IMR-90 (cell line): ENCODE data around the gene GGNBP2. TPM values are rescaled to one million over a fixed set of nuclear protein-coding genes. Genes with fewer than 3 reads are reported as not detected.

Experiments
- ATAC-seq: fragments of 200-7000 bp; cut with Tn5 transposase; 2 replicates; pipeline ENCODE4 v1.9.1; 2020; ENCODE audit warnings: low read depth, mild to moderate bottlenecking, moderate library complexity
- BruUV-seq: library from RNA; stranded (reverse); fragments of 400-500 nt; replicated peaks from 2 replicates; lab custom pipeline; 2021; lab: Mats Ljungman, UMichigan
- CTCF ChIA-PET: fragments of 300-600 bp; formaldehyde crosslinking; extraction: SDS; loops from one replicate; lab custom pipeline; 2021; ENCODE audit warnings: antibody characterized with exemption; lab: Yijun Ruan, JAX
- POLR2A ChIA-PET: fragments of 300-600 bp; sonication (Branson Sonifier 250); formaldehyde crosslinking; loops from one replicate; lab custom pipeline; 2022; ENCODE audit warnings: antibody characterized with exemption; ENCODE audit not compliant: unreplicated experiment; lab: Charles Lee
- DNase-seq: peaks from one replicate; pipeline ENCODE4 v3.0.0; 2013
- H2AFZ ChIP-seq: replicated peaks from 2 replicates; pipeline ENCODE3; 2013; ENCODE audit warnings: low read length, mild to moderate bottlenecking; ENCODE audit not compliant: poor library complexity
- H2AK5ac ChIP-seq: 2 replicates; pipeline ENCODE4 v1.6.1; 2013; ENCODE audit warnings: low read depth, low read length, inconsistent platforms
- H2AK9ac ChIP-seq: replicated peaks from 2 replicates; pipeline ENCODE3; 2013; ENCODE audit warnings: mild to moderate bottlenecking, low read depth, low read length, moderate library complexity; ENCODE audit not compliant: poor library complexity
- H2BK120ac ChIP-seq: 2 replicates; pipeline ENCODE4 v1.6.1; 2013; ENCODE audit warnings: low read depth, low read length, inconsistent platforms
- H2BK15ac ChIP-seq: 3 replicates; pipeline ENCODE4 v1.6.1; 2013; ENCODE audit warnings: low read depth, low read length, inconsistent platforms
- H2BK20ac ChIP-seq: 2 replicates; pipeline ENCODE4 v1.6.1; 2013; ENCODE audit warnings: low read depth, mild to moderate bottlenecking, inconsistent platforms, low read length, moderate library complexity
- H2BK5ac ChIP-seq: 2 replicates; pipeline ENCODE4 v1.6.1; 2013; ENCODE audit warnings: mild to moderate bottlenecking, low read depth, low read length, inconsistent platforms; ENCODE audit not compliant: poor library complexity, severe bottlenecking
- H3K14ac ChIP-seq: replicated peaks from 2 replicates; pipeline ENCODE4 v1.6.1; 2013; ENCODE audit warnings: low read depth, low read length, inconsistent platforms
- H3K18ac ChIP-seq: 2 replicates; pipeline ENCODE4 v1.6.1; 2013; ENCODE audit warnings: low read depth, low read length, control low read depth
- H3K23ac ChIP-seq: 2 replicates; pipeline ENCODE4 v1.6.1; 2013; ENCODE audit warnings: low read depth, low read length, inconsistent platforms
- H3K27ac ChIP-seq: 2 replicates; pipeline ENCODE4 v1.5.1; 2013; ENCODE audit warnings: mild to moderate bottlenecking, control low read depth, low read length; ENCODE audit not compliant: insufficient read depth
- H3K27me3 ChIP-seq: 2 replicates; pipeline ENCODE4 v1.6.1; 2013; ENCODE audit warnings: low read length; ENCODE audit not compliant: control insufficient read depth, insufficient read depth
- H3K36me3 ChIP-seq: 2 replicates; pipeline ENCODE4 v1.6.1; 2013; ENCODE audit warnings: low read length, mixed read lengths; ENCODE audit not compliant: control insufficient read depth, insufficient read depth
- H3K4ac ChIP-seq: 2 replicates; pipeline ENCODE4 v1.6.1; 2013; ENCODE audit warnings: low read depth, low read length, inconsistent platforms
- H3K4me1 ChIP-seq: 2 replicates; pipeline ENCODE4 v1.6.1; 2013; ENCODE audit warnings: low read length, mixed read lengths; ENCODE audit not compliant: control insufficient read depth, insufficient read depth
- H3K4me2 ChIP-seq: 2 replicates; pipeline ENCODE4 v1.6.1; 2013; ENCODE audit warnings: low read depth, mild to moderate bottlenecking, control low read depth, low read length, moderate library complexity
- H3K4me3 ChIP-seq: 2 replicates; pipeline ENCODE4 v1.5.1; 2013; ENCODE audit warnings: low read depth, mild to moderate bottlenecking, control low read depth, low read length, moderate library complexity; ENCODE audit not compliant: insufficient read depth
- H3K56ac ChIP-seq: 2 replicates; pipeline ENCODE4 v1.6.1; 2013; ENCODE audit warnings: low read length, inconsistent platforms; ENCODE audit not compliant: insufficient read depth; ENCODE audit errors: extremely low read depth
- H3K79me1 ChIP-seq, 2 experiments: 2 replicates each; pipeline ENCODE4 v1.6.1; 2013; ENCODE audit warnings: low read length in 2 of 2, inconsistent platforms in 1 of 2, low read depth in 1 of 2
- H3K9ac ChIP-seq: 2 replicates; pipeline ENCODE4 v1.6.1; 2013; ENCODE audit warnings: low read depth, low read length, control low read depth
- H3K9me1 ChIP-seq: 2 replicates; pipeline ENCODE4 v1.6.1; 2013; ENCODE audit warnings: low read length, inconsistent platforms; ENCODE audit not compliant: insufficient read depth
- H3K9me3 ChIP-seq: 2 replicates; pipeline ENCODE4 v1.6.1; 2013; ENCODE audit warnings: low read length; ENCODE audit not compliant: control insufficient read depth, insufficient read depth
- H4K20me1 ChIP-seq: 2 replicates; pipeline ENCODE4 v1.6.1; 2013; ENCODE audit warnings: low read length, inconsistent platforms; ENCODE audit not compliant: insufficient read depth
- H4K5ac ChIP-seq: 2 replicates; pipeline ENCODE4 v1.6.1; 2013; ENCODE audit warnings: mild to moderate bottlenecking, low read depth, low read length, control low read depth
- H4K8ac ChIP-seq, 2 experiments: 2 replicates each; pipeline ENCODE4 v1.6.1; 2013; ENCODE audit warnings: low read depth in 2 of 2, low read length in 2 of 2, control low read depth in 1 of 2, inconsistent platforms in 1 of 2
- H4K91ac ChIP-seq: 2 replicates; pipeline ENCODE4 v1.6.1; 2013; ENCODE audit warnings: low read depth, low read length, inconsistent platforms; ENCODE audit not compliant: insufficient read depth
- FOS ChIP-seq: fragments of 150-350 bp; IDR thresholded peaks from 2 replicates; pipeline ENCODE4 v1.6.1; 2016; ENCODE audit warnings: low read depth, low read length
- MAFK ChIP-seq: IDR thresholded peaks from 2 replicates; pipeline ENCODE4 v1.6.1; 2012; ENCODE audit warnings: low read depth, low read length, improper control_type of control experiment
- MXI1 ChIP-seq: IDR thresholded peaks from 2 replicates; pipeline ENCODE4 v1.6.1; 2012; ENCODE audit warnings: low read depth, mild to moderate bottlenecking, low read length, moderate library complexity, borderline replicate concordance
- RCOR1 ChIP-seq: IDR thresholded peaks from 2 replicates; pipeline ENCODE4 v1.6.1; 2012; ENCODE audit warnings: mild to moderate bottlenecking, low read length, improper control_type of control experiment; ENCODE audit not compliant: insufficient replicate concordance
- RFX5 ChIP-seq: IDR thresholded peaks from 2 replicates; pipeline ENCODE4 v1.8.0; 2012; ENCODE audit warnings: low read depth, mild to moderate bottlenecking, low read length, moderate library complexity
- SMC3 ChIP-seq: fragments of 150-350 bp; IDR thresholded peaks from 2 replicates; pipeline ENCODE4 v1.6.1; 2016; ENCODE audit warnings: low read depth, mild to moderate bottlenecking, antibody characterized with exemption, low read length, moderate library complexity
- WGBS, 2 experiments: methylation state at CpG; one replicate each; pipeline versions ENCODE4 v1.1.5 to v1.1.7; 2013; ENCODE audit warnings: missing lambda C conversion rate in 2 of 2; ENCODE audit not compliant: insufficient read length in 1 of 2; ENCODE audit errors: extremely low coverage in 2 of 2; 5-methylcytosine and 5-hydroxymethylcytosine counted together
- dilution Hi-C: fragments of 300-500 bp; cut with HindIII; formaldehyde crosslinking; loops from one replicate; pipeline ENCODE4 v1.14.3; 2018; ENCODE audit warnings: low sequenced_read_pairs; ENCODE audit not compliant: unreplicated experiment
- in situ Hi-C: fragments of 300-500 bp; cut with MboI; formaldehyde crosslinking; loops from 3 replicates; pipeline ENCODE4 v1.14.3; 2019; ENCODE audit warnings: low sequenced_read_pairs, inconsistent platforms, mixed read lengths
- intact Hi-C: fragments of 100-400 bp; cut with micrococcal nuclease; formaldehyde crosslinking; loops from 2 replicates; pipeline ENCODE4 v1.10.0; 2022
- polyA plus RNA-seq, 3 experiments: library from polyadenylated mRNA; depleted of rRNA; stranded (reverse); fragments of >200 nt; gene quantifications; 2 replicates each; pipeline ENCODE4 v1.2.3, GENCODE V29; 2012; ENCODE audit warnings: low replicate concordance in 1 of 3
- total RNA-seq: library from RNA; depleted of rRNA; stranded (reverse); fragments of >200 nt; gene quantifications from 2 replicates; pipeline ENCODE4 v1.2.3, GENCODE V29; 2012

GGNBP2 gene
- total and polyA plus RNA-seq, 2 of the 4 experiments (the other 2 are of a cell fraction), result 40.7 to 56.2 TPM

DNA sequence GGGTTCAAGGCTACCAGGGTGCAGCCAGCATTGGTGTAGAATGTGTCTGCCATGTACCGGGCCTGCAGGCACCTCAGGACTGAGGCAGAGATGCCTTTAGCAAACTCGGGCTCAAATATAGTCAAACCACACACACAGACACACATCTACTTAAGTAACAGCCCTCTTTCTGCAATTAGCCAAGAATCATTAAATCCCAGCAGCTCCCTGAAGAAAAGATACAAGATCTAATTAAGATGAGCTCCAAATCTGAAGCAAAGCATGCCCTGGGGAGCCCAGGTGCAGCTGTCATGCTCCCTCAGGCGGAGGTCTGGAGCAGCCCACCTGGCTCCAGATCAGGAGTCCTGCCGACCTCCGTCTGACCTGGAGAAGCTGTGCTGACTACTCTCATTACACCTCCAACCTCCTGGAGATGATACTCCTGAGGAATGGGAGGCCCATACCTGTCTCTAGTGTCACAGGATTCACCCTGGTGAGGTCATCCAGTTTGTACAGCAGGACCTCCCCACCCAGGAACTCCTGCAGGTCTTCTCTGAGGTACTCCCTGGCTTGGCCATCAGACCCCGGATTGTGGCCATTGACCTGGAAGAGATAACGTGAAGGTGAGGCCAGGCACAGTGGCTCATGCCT is 17.0 kb upstream of the GGNBP2 start:
- no peak overlapping the region for H2BK15ac ChIP-seq
- no peak overlapping the region for H2BK120ac ChIP-seq
- H3K9ac ChIP-seq, result no peak overlapping the region
- no peak overlapping the region for H3K18ac ChIP-seq
- no peak overlapping the region for H3K4me3 ChIP-seq
- no peaks in the 10 kb centered on the region for H3K9me3 ChIP-seq
- H2AFZ ChIP-seq, result no peak overlapping the region
- TF ChIP-seq MAFK (no peak), RFX5 (no peak), FOS (no peak), MXI1 (no peak), SMC3 (no peak), RCOR1 (no peak)
- peaks cover 6% of the 10 kb centered on the region for H4K20me1 ChIP-seq
- no peak overlapping the region for H3K4ac ChIP-seq
- no peaks in the 10 kb centered on the region for H3K4me1 ChIP-seq
- in situ Hi-C loops (no loop called here), intact Hi-C loops (no loop called here), dilution Hi-C loops (no loop called here)
- H4K5ac ChIP-seq, result no peak overlapping the region
- WGBS, 2 experiments, result 100% methylated on average over 3 of the region's 7 CpGs; no CpG with 5 or more reads in 1 of the 2 experiments
- H3K36me3 ChIP-seq, result peaks cover 37% of the 10 kb centered on the region
- H3K14ac ChIP-seq, result no peak overlapping the region
- H2BK20ac ChIP-seq, result no peak overlapping the region
- no peak overlapping the region for H3K27ac ChIP-seq
- no peak overlapping the region for H4K91ac ChIP-seq
- ChIA-PET POLR2A (interaction anchor here (0.7 kb wide), 1 partner anchor 18 kb away, joined by 3 read pairs; no protein-coding TSS in a partner anchor), CTCF (no interaction called here)
- no peak overlapping the region for H3K56ac ChIP-seq
- no TSS peak for BruUV-seq
- H3K79me1 ChIP-seq, result peaks cover 17 to 36% of the 10 kb centered on the region in 2 experiments
- H2AK5ac ChIP-seq, result no peak overlapping the region
- no peak overlapping the region for H2AK9ac ChIP-seq
- peaks cover 17% of the 10 kb centered on the region for H3K9me1 ChIP-seq
- no peaks in the 10 kb centered on the region for H3K27me3 ChIP-seq
- no peak overlapping the region for H4K8ac ChIP-seq
- ATAC-seq, result no peak
- H3K4me2 ChIP-seq, result no peak overlapping the region
- no peak for DNase-seq
- H2BK5ac ChIP-seq, result no peak overlapping the region
- H3K23ac ChIP-seq, result no peak overlapping the region
